ENCODE data around the gene PTPRK.

PTPRK gene

DNA sequence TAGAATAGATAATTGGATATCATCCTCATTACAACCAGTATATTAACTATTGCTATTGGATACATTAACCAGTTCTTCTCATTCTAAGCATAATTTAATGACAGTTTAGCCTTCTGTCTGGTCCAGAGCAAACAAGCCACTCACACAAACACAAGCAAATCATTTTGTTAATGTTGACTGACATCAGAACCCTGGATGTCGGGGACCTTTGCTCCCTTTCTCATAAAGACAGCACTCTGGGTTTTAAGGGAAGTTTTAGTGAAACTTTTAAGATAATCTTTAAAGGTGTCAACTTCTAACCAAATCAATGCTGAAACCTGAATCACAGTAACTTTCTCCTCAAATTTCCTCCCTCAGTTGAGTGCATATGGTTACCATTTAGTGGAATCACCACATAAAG is 113.9 kb downstream of the PTPRK start:
- no peak overlapping the region for H3K27ac ChIP-seq
- TF ChIP-seq, protein P1, sequence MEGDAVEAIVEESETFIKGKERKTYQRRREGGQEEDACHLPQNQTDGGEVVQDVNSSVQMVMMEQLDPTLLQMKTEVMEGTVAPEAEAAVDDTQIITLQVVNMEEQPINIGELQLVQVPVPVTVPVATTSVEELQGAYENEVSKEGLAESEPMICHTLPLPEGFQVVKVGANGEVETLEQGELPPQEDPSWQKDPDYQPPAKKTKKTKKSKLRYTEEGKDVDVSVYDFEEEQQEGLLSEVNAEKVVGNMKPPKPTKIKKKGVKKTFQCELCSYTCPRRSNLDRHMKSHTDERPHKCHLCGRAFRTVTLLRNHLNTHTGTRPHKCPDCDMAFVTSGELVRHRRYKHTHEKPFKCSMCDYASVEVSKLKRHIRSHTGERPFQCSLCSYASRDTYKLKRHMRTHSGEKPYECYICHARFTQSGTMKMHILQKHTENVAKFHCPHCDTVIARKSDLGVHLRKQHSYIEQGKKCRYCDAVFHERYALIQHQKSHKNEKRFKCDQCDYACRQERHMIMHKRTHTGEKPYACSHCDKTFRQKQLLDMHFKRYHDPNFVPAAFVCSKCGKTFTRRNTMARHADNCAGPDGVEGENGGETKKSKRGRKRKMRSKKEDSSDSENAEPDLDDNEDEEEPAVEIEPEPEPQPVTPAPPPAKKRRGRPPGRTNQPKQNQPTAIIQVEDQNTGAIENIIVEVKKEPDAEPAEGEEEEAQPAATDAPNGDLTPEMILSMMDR (conservative IDR thresholded peaks at IDR 0.05): no peak

DNA sequence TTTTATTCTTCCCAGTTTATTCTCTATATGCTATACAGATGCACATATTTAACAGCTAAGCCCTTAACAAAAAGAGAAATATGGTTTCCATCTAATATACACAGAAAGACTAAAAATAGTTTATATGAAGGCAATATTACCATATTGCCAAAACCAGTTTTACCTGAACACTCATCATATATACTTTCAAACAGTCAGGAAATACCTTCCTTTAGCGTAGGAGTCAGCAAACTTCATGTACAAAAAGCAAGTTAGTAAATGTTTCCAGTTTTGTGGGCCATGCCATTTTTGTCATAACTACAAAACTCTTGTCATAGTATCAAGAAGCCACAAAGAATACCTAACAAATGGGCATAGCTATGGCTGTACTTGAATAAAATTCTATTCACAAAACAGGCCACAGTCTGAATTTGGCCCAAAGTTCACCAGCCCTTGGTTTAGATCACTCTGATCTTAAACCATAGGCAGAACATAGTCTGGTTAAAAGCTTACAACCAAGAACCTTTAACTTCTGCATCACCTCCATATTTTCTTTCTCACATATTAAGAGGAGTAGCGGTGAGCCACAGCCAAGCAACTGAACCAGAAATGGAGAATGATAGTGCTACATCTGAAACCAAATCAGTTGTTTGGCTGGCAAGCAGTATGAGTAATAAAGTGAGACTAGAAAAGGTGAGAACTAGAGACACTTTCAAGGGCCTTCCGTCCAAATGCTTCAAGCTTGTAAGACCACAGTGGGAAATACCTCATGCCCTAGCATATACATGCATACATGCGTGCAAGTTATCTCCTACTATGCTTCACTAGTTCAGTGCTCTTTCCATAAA is 116.6 kb downstream of the PTPRK start:
- TF ChIP-seq, protein P1 (conservative IDR thresholded peaks at IDR 0.05): no peak
- H3K27ac ChIP-seq: no peak overlapping the region

DNA sequence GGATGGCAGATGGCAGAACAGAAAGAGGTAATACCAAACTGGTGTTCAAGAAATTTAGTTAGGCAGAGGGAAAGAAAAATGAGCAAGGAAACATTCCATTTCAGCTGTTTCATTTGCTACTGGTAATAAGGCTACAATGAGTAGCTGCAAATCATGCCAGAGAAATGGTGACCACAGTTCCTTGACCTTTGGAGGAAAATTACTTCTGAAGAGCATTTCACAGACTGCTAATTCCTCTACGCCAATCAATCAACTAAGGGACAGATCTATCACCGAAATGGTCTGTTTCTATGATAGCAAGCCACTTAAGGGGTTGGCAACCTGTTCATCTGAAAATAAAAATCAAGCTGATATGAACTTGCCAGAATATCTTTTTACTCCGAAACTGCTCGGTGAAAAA is 119.5 kb downstream of the PTPRK start:
- no peak overlapping the region for H3K27ac ChIP-seq
- TF ChIP-seq, protein P1 (conservative IDR thresholded peaks at IDR 0.05): no peak

DNA sequence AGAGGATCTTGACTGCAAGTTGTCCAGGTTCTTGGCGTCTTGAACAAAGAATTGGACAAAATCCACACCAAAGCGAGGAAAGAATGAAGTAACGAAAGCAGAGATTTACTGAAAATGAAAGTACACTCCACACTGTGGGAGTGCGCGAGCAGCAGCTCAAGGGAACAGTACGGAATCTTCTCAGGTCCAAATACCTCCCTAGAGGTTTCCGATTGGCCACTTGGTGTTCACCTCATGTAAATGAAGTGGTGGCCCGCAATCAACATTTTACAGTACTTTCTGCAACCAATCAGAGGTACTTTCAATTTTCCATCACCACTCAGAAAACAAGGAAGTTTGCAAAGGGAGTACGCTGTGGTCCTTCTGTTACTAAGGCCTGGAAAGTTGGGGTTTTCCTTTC is 122.4 kb downstream of the PTPRK start:
- no peak overlapping the region for H3K27ac ChIP-seq
- TF ChIP-seq, protein P1 (conservative IDR thresholded peaks at IDR 0.05): no peak

DNA sequence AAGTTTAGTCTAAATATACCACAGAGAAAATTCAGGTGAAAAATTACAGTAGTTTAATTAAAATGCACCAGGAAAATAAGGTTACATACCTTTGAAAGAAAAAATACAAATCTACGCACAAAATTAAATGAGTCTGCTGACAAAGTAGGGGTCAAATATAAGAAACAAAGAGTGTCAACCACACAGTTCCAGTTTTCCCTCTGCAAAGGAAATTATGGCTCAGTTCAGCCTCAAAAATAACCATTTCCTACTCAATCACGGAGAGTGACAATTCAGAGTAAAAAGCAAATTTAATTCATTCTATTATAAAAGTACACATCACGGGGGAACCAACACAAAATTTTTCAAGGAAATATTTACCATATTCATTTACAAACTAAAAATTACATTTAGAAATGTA is 124.8 kb downstream of the PTPRK start:
- H3K27ac ChIP-seq: no peak overlapping the region
- TF ChIP-seq, protein P1 (conservative IDR thresholded peaks at IDR 0.05): no peak

DNA sequence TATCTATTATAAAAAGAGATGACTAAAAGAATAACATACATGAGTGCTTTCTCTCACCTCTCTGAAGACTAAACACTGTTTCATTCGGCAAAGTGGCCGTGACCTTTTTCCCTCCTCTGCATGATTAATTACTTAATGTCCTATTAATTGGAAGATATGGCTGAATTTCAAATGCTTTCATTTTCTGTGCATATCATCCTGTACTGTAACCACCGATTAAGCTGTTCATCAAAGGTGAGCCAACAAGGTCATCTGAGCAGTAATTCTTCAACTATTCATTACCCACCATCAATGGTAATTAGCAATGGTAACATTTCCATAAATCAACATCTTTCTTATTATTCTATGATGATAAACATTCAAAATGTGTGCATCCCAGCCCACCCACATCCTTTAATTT is 125.2 kb downstream of the PTPRK start:
- TF ChIP-seq, protein P1 (conservative IDR thresholded peaks at IDR 0.05): no peak
- H3K27ac ChIP-seq: no peak overlapping the region

DNA sequence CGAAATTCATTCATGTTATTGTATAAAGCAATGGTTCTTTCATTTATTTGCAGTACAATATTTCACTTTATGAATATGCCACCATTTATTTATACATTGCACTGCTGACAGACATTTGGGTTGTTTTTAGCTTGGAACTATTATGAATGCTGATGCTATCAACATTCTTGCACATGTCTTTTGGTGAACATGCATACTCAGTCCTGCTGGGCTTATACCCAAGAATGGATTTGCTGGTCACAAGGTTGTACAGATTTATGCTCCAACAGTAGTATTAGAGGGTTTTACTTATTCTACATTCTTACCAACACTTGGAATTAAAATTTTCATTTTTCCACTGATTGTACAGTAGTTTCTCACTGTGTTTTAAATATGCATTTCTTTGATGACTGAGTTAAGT is 126.2 kb downstream of the PTPRK start:
- TF ChIP-seq, protein P1 (conservative IDR thresholded peaks at IDR 0.05): no peak

More for the DNA sequence above, 126.2 kb downstream of the PTPRK start:
- H3K27ac ChIP-seq: no peak overlapping the region

Measured in VCaP (cell line).